SK-N-MC (cell line): ENCODE data around the gene MAGI1.

Experiments
- EZH2 ChIP-seq: fragments of 200-600 bp; sonication (generic); IDR thresholded peaks from one replicate; pipeline ENCODE4 v1.6.1; 2017; ENCODE audit warnings: antibody characterized with exemption
- FOXP2 ChIP-seq: optimal IDR thresholded peaks from 2 replicates; pipeline ENCODE3; 2011; ENCODE audit warnings: mild to moderate bottlenecking, moderate library complexity; ENCODE audit not compliant: insufficient read depth; ENCODE audit errors: extremely low read length, control extremely low read depth
- POLR2AphosphoS5 ChIP-seq: IDR thresholded peaks from 2 replicates; pipeline ENCODE4 v1.6.1; 2012; ENCODE audit warnings: mild to moderate bottlenecking, low read depth, low read length, borderline replicate concordance

GRCh38 chr3:65714134-65714533, 324.6 kb downstream of the MAGI1 start:
- no peak for TF ChIP-seq FOXP2
- TF ChIP-seq POLR2AphosphoS5, result no peak
- no peak for TF ChIP-seq EZH2
